ENCODE results near the gene SSH3. TPM values are rescaled to one million over a fixed set of nuclear protein-coding genes. Genes with fewer than 3 reads are reported as not detected.

The SSH3 gene
- total RNA-seq, 6 experiments from 2014 or later = 10.9 to 17.9 (median 14.5) TPM

GRCh38 chr11:67272327-67273259, 30.7 kb upstream of the SSH3 start:
- DNase-seq = peak in 2 of 3 donors; percentile 24 to 49
- no peak overlapping the region for H3K4me3 ChIP-seq

GRCh38 chr11:67273260-67273990, 29.9 kb upstream of the SSH3 start:
- peak in 2 of 3 donors; percentile 25 to 47 for DNase-seq
- Histone ChIP-seq H3K27me3 (no peaks in the 10 kb centered on the region), H3K27ac (peak overlapping the region in 2 of 3 donors; percentile 62 to 67), H3K36me3 (no peaks in the 10 kb centered on the region), H3K4me1 (peaks cover 0 to 54% (median 8%) of the 10 kb centered on the region in 4 donors), H3K9me3 (no peaks in the 10 kb centered on the region), H3K4me3 (no peak overlapping the region)
- no peak for TF ChIP-seq POLR2A (IDR thresholded peaks at IDR 0.05)
- TF ChIP-seq CTCF (IDR thresholded peaks at IDR 0.05) = no peak
- WGBS (ENCODE audit: insufficient coverage, low coverage, low lambda C conversion rate, missing lambda C conversion rate) = 27% methylated on average over 6 of the region's 14 CpGs
- ATAC-seq = no peak
- intact Hi-C loops (cut with DNase I) = loop anchor here in 1 of 2 donors (5.0 to 10.0 kb wide), 2 partner anchors 34 to 111 kb away; no protein-coding TSS in a partner anchor

More at GRCh38 chr11:67272327-67273259, 30.7 kb upstream of the SSH3 start:
- ATAC-seq = no peak
- WGBS (ENCODE audit: insufficient coverage, low coverage, low lambda C conversion rate, missing lambda C conversion rate) = 50% methylated on average over 4 of the region's 23 CpGs
- Histone ChIP-seq H3K36me3 (no peaks in the 10 kb centered on the region), H3K27ac (peak overlapping the region in 2 of 3 donors; percentile 62 to 67), H3K9me3 (no peaks in the 10 kb centered on the region), H3K27me3 (no peaks in the 10 kb centered on the region), H3K4me1 (peaks cover 0 to 51% (median 11%) of the 10 kb centered on the region in 4 donors)
- TF ChIP-seq CTCF (IDR thresholded peaks at IDR 0.05) (no peak), POLR2A (IDR thresholded peaks at IDR 0.05) (no peak)
- intact Hi-C loops (cut with DNase I) = loop anchor here in 1 of 2 donors (5.0 to 10.0 kb wide), 2 partner anchors 35 to 112 kb away; no protein-coding TSS in a partner anchor

- peak; percentile 43 to 65 (median 44) for ATAC-seq
- peak overlapping the region; percentile 18 to 67 (median 62) for H3K27ac ChIP-seq
- WGBS (ENCODE audit: insufficient coverage, low coverage, low lambda C conversion rate, missing lambda C conversion rate) = 72% methylated on average over 8 of the region's 35 CpGs
- intact Hi-C loops (cut with DNase I) = loop anchor here in 1 of 2 donors (5.0 to 10.0 kb wide), 2 partner anchors 32 to 110 kb away; no protein-coding TSS in a partner anchor
- no peaks in the 10 kb centered on the region for H3K27me3 ChIP-seq
- peaks cover 0 to 43% (median 1%) of the 10 kb centered on the region in 4 donors for H3K4me1 ChIP-seq
- no peaks in the 10 kb centered on the region for H3K9me3 ChIP-seq
- peak; percentile 75 to 81 (median 75) for DNase-seq
- H3K36me3 ChIP-seq = peaks cover 0 to 12% (median under 1%) of the 10 kb centered on the region in 4 donors
- no peak overlapping the region for H3K4me3 ChIP-seq
- no peak for TF ChIP-seq POLR2A (IDR thresholded peaks at IDR 0.05)
- no peak for TF ChIP-seq CTCF (IDR thresholded peaks at IDR 0.05)
These were observed 28.3 kb upstream of the SSH3 start for GRCh38 chr11:67274768-67275605.
